T-helper 1 cell treated with Interleukin-12 subunit alpha and Interleukin-12 subunit beta and Interleukin-4 antibody, amounts not matched to agents 30 μg/mL and 1 μg/mL, for 36 hours (primary cell): ENCODE measurements around the gene UPK1B.

Source experiments
- H3K27ac Mint-ChIP-seq: one replicate; pipeline ENCODE4 v1.8.0; 2021; ENCODE audit warnings: mild to moderate bottlenecking, mixed read lengths
- H3K27me3 Mint-ChIP-seq: one replicate; pipeline ENCODE4 v1.8.0; 2021; ENCODE audit warnings: low read depth, mixed read lengths
- H3K36me3 Mint-ChIP-seq: one replicate; pipeline ENCODE4 v1.8.0; 2021; ENCODE audit warnings: low read depth, mixed read lengths
- H3K4me1 Mint-ChIP-seq: one replicate; pipeline ENCODE4 v1.8.0; 2021; ENCODE audit warnings: low read depth, mixed read lengths
- H3K4me3 Mint-ChIP-seq: one replicate; pipeline ENCODE4 v1.8.0; 2021; ENCODE audit warnings: mild to moderate bottlenecking, moderate library complexity, mixed read lengths
- H3K9me3 Mint-ChIP-seq: one replicate; pipeline ENCODE4 v1.8.0; 2021; ENCODE audit warnings: mixed read lengths

The UPK1B gene

GRCh38 chr3:119194237-119195150 is 21.1 kb downstream of the UPK1B start:
- H3K27ac Mint-ChIP-seq = no peak overlapping the region
- no peaks in the 10 kb centered on the region for H3K36me3 Mint-ChIP-seq
- H3K4me1 Mint-ChIP-seq = no peaks in the 10 kb centered on the region
- H3K27me3 Mint-ChIP-seq = no peaks in the 10 kb centered on the region
- H3K4me3 Mint-ChIP-seq = no peak overlapping the region
- no peaks in the 10 kb centered on the region for H3K9me3 Mint-ChIP-seq

- no peaks in the 10 kb centered on the region for H3K4me1 Mint-ChIP-seq
- no peaks in the 10 kb centered on the region for H3K27me3 Mint-ChIP-seq
- no peaks in the 10 kb centered on the region for H3K9me3 Mint-ChIP-seq
Observed at GRCh38 chr3:119195151-119195476, 21.7 kb downstream of the UPK1B start.

GRCh38 chr3:119195911-119196310 is 22.5 kb downstream of the UPK1B start:
- H3K9me3 Mint-ChIP-seq = no peaks in the 10 kb centered on the region
- H3K36me3 Mint-ChIP-seq = no peaks in the 10 kb centered on the region
- H3K4me1 Mint-ChIP-seq = no peaks in the 10 kb centered on the region
- no peak overlapping the region for H3K4me3 Mint-ChIP-seq
- H3K27ac Mint-ChIP-seq = no peak overlapping the region
- no peaks in the 10 kb centered on the region for H3K27me3 Mint-ChIP-seq

More at GRCh38 chr3:119195151-119195476, 21.7 kb downstream of the UPK1B start:
- Mint-ChIP-seq H3K4me3 (no peak overlapping the region), H3K27ac (no peak overlapping the region), H3K36me3 (no peaks in the 10 kb centered on the region)

GRCh38 chr3:119205209-119205608 is 31.8 kb downstream of the UPK1B start:
- Mint-ChIP-seq H3K4me3 (no peak overlapping the region), H3K4me1 (peaks cover 22% of the 10 kb centered on the region), H3K27me3 (no peaks in the 10 kb centered on the region), H3K9me3 (no peaks in the 10 kb centered on the region), H3K36me3 (peaks cover 16% of the 10 kb centered on the region), H3K27ac (no peak overlapping the region)

DNA sequence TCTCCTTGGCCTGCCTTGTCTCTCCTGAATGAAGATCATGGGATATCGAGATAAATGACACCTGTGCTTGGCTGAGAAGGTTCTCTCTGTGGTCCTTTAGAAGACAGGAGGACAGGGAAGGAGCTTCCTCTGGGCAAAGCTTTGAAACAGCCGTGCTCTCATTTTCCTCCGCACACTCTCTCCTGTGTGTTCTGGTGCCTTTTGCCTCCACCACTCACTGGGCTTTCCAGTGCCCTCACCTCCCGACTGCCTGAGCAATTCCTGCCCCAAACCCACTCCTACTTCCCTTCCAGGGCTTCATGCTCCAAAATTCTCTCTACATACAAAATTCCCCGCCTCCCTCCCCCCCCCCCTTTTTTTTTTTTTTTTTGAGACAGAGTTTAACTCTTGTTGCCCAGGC is 32.3 kb downstream of the UPK1B start:
- Mint-ChIP-seq H3K27ac (no peak overlapping the region), H3K36me3 (peaks cover 20% of the 10 kb centered on the region), H3K4me1 (peaks cover 22% of the 10 kb centered on the region), H3K27me3 (no peaks in the 10 kb centered on the region), H3K4me3 (no peak overlapping the region), H3K9me3 (no peaks in the 10 kb centered on the region)

DNA sequence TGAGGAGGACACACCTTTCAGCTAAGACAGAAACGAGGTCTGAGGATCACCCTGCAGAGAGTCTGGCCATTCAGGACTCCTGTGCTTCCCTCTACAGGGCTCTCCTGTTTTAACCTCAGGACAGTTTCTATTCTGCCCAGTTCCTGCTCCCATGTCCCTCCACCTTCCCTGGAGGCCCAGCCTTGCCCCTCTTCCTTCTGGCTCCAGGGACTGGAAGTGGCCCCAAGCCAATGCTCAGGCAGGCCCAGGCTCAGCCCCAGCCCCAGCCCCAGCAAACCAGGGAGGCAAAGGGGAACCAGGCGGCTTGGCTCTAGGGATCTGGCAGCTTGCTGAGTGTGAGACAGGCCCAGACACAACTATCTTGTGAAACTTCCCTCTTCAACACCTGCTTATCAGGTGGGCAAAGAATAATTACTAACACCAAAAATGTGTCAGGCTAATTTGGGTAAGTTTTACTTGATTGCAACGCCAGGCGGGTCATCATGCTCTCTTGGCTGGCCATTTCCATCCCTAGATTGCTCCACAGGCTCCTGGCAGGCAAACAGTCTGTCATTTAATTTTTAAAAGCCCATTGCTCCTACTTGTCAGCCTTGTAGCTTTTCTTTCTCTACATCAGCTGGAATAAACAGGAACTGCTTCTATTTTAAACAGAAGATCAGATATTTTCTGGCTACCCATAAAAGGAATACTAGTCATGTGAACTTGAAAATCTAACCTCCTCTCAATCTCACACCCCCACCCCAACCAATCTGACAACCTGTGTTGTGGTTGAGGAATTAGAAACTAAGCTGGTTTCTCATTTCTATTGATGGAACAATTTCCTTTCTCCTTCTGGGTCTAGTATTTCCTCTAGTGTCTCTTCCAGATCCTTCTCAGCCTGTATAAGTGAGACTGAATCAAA is 33.5 kb downstream of the UPK1B start:
- Mint-ChIP-seq H3K27me3 (no peaks in the 10 kb centered on the region), H3K4me1 (peaks cover 22% of the 10 kb centered on the region), H3K9me3 (no peaks in the 10 kb centered on the region), H3K27ac (no peak overlapping the region), H3K4me3 (no peak overlapping the region), H3K36me3 (peaks cover 25% of the 10 kb centered on the region)

GRCh38 chr3:119207512-119207875 is 34.1 kb downstream of the UPK1B start:
- Mint-ChIP-seq H3K4me3 (no peak overlapping the region), H3K27me3 (no peaks in the 10 kb centered on the region), H3K9me3 (no peaks in the 10 kb centered on the region), H3K27ac (no peak overlapping the region), H3K4me1 (peaks cover 22% of the 10 kb centered on the region), H3K36me3 (peaks cover 30% of the 10 kb centered on the region)

- Mint-ChIP-seq H3K4me3 (no peak overlapping the region), H3K9me3 (no peaks in the 10 kb centered on the region), H3K27me3 (no peaks in the 10 kb centered on the region), H3K27ac (no peak overlapping the region), H3K4me1 (peaks cover 14% of the 10 kb centered on the region), H3K36me3 (peaks cover 47% of the 10 kb centered on the region)
Observed at GRCh38 chr3:119211193-119211592, 37.8 kb downstream of the UPK1B start.

- no peaks in the 10 kb centered on the region for H3K27me3 Mint-ChIP-seq
- H3K27ac Mint-ChIP-seq = no peak overlapping the region
- H3K4me3 Mint-ChIP-seq = no peak overlapping the region
- H3K9me3 Mint-ChIP-seq = no peaks in the 10 kb centered on the region
- H3K36me3 Mint-ChIP-seq = peaks cover 47% of the 10 kb centered on the region
- H3K4me1 Mint-ChIP-seq = peaks cover 12% of the 10 kb centered on the region
Observed at GRCh38 chr3:119211803-119212202, 38.4 kb downstream of the UPK1B start.

- Mint-ChIP-seq H3K4me1 (peaks cover 20% of the 10 kb centered on the region), H3K27ac (peak overlapping the region; percentile 66), H3K36me3 (peaks cover 39% of the 10 kb centered on the region), H3K4me3 (peak overlapping the region; percentile 53), H3K9me3 (no peaks in the 10 kb centered on the region), H3K27me3 (no peaks in the 10 kb centered on the region)
Observed at GRCh38 chr3:119219069-119219468, 45.7 kb downstream of the UPK1B start.

DNA sequence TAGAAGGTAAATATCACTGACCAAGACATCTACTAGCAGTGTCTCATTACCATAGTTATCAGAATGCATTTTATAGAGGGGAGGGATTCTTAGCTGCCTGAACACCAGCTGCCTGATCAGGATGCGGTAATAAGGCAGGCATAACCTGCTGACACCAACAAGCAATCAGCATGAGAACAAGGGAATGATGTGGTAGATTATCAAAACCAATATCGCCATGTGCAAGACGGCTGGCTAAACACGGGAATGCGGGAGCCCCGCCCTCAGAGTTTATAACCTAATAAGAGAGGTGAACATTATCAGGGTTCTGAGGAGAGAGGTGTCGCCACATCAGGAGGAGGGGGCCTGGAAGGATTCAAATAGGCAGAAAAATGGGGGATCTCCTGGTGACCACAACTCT is 46.8 kb downstream of the UPK1B start:
- H3K27me3 Mint-ChIP-seq = no peaks in the 10 kb centered on the region
- H3K4me1 Mint-ChIP-seq = peaks cover 20% of the 10 kb centered on the region
- H3K4me3 Mint-ChIP-seq = no peak overlapping the region
- H3K36me3 Mint-ChIP-seq = peaks cover 39% of the 10 kb centered on the region
- H3K9me3 Mint-ChIP-seq = no peaks in the 10 kb centered on the region
- H3K27ac Mint-ChIP-seq = no peak overlapping the region

DNA sequence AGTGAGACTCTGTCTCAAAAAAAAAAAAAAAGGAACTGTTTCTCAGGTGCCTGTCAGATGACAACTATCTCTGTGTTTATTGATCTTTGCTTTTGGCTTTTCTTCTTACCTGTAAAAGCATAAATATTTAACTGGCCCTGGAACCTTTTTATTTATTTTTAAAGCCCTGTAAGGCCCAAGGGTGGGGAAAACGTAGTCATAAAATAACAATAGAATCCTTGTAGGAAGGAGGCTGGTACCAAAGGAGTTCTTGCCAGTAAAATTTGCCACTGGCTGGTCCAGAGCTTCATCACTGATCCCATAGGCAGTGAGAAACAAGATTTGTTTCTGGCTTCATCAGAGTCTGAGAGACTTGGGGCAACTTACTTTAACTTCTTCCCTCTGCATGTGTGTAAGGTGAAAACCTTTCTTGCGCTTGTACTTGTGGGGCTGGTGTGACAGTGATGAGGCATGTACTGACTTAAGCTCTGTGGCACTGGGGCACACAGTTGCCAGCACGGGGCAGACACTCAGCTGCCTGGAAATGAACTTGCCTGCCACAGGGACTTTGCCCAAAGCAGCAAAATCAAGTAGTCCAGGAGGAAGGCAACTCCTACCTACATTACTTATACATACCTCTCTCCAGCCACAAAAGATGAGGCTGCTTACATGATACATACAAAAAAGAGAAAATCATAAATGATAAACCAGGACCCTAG is 47.7 kb downstream of the UPK1B start:
- Mint-ChIP-seq H3K27me3 (no peaks in the 10 kb centered on the region), H3K4me1 (peaks cover 22% of the 10 kb centered on the region), H3K27ac (no peak overlapping the region), H3K4me3 (no peak overlapping the region), H3K9me3 (no peaks in the 10 kb centered on the region), H3K36me3 (peaks cover 35% of the 10 kb centered on the region)

- no peak overlapping the region for H3K4me3 Mint-ChIP-seq
- H3K36me3 Mint-ChIP-seq = peaks cover 39% of the 10 kb centered on the region
- peaks cover 24% of the 10 kb centered on the region for H3K4me1 Mint-ChIP-seq
- H3K9me3 Mint-ChIP-seq = no peaks in the 10 kb centered on the region
- H3K27me3 Mint-ChIP-seq = no peaks in the 10 kb centered on the region
- no peak overlapping the region for H3K27ac Mint-ChIP-seq
Observed at GRCh38 chr3:119221779-119222320, 48.5 kb downstream of the UPK1B start.

- H3K9me3 Mint-ChIP-seq = no peaks in the 10 kb centered on the region
- peaks cover 24% of the 10 kb centered on the region for H3K4me1 Mint-ChIP-seq
- H3K4me3 Mint-ChIP-seq = no peak overlapping the region
- no peak overlapping the region for H3K27ac Mint-ChIP-seq
- peaks cover 36% of the 10 kb centered on the region for H3K36me3 Mint-ChIP-seq
- H3K27me3 Mint-ChIP-seq = no peaks in the 10 kb centered on the region
Observed at GRCh38 chr3:119222391-119222790, 49.0 kb downstream of the UPK1B start.
